HG02623 (cell line): Measurements from ENCODE around the gene SIK2.
"Not testable (repeated sequence)": the region's sequence is repeated elsewhere in the genome, so short reads cannot be mapped to it uniquely, and the experiment has no call there.

Experiments
- ATAC-seq: cut with Tn5 transposase; IDR thresholded peaks from one replicate; pipeline ENCODE4 v1.9.1; 2021; ENCODE audit warnings: moderate library complexity; ENCODE audit not compliant: unreplicated experiment

The SIK2 gene

GRCh38 chr11:111654601-111655000, 52.4 kb downstream of the SIK2 start:
- ATAC-seq: no peak

GRCh38 chr11:111655924-111656323, 53.7 kb downstream of the SIK2 start:
- no peak for ATAC-seq

GRCh38 chr11:111657905-111658304, 55.7 kb downstream of the SIK2 start:
- not testable (repeated sequence) for ATAC-seq

- not testable (repeated sequence) for ATAC-seq
Observed at GRCh38 chr11:111658493-111658892, 56.2 kb downstream of the SIK2 start.

GRCh38 chr11:111659201-111660115, 57.2 kb downstream of the SIK2 start:
- no peak for ATAC-seq

GRCh38 chr11:111660822-111661221, 58.6 kb downstream of the SIK2 start:
- ATAC-seq: no peak

- no peak for ATAC-seq
Observed at GRCh38 chr11:111663820-111664219, 61.6 kb downstream of the SIK2 start.

GRCh38 chr11:111665777-111666176, 63.5 kb downstream of the SIK2 start:
- ATAC-seq: no peak

GRCh38 chr11:111668980-111669379, 66.7 kb downstream of the SIK2 start:
- ATAC-seq: no peak

GRCh38 chr11:111671383-111671782, 69.1 kb downstream of the SIK2 start:
- ATAC-seq: no peak

GRCh38 chr11:111672949-111673348, 70.7 kb downstream of the SIK2 start:
- ATAC-seq: no peak

GRCh38 chr11:111674941-111675340, 72.7 kb downstream of the SIK2 start:
- no peak for ATAC-seq

- no peak for ATAC-seq
Observed at GRCh38 chr11:111675891-111676290, 73.6 kb downstream of the SIK2 start.

GRCh38 chr11:111676878-111677585, 74.8 kb downstream of the SIK2 start:
- ATAC-seq: no peak

- no peak for ATAC-seq
Observed at GRCh38 chr11:111680486-111681175, 78.4 kb downstream of the SIK2 start.

GRCh38 chr11:111683806-111684205, 81.6 kb downstream of the SIK2 start:
- no peak for ATAC-seq

- ATAC-seq: no peak
Observed at GRCh38 chr11:111684251-111684650, 82.0 kb downstream of the SIK2 start.

- ATAC-seq: no peak
Observed at GRCh38 chr11:111688013-111688412, 85.8 kb downstream of the SIK2 start.

- ATAC-seq: no peak
Observed at GRCh38 chr11:111691176-111691575, 88.9 kb downstream of the SIK2 start.

- ATAC-seq: no peak
Observed at GRCh38 chr11:111691741-111692140, 89.5 kb downstream of the SIK2 start.

GRCh38 chr11:111693224-111693937, 91.1 kb downstream of the SIK2 start:
- ATAC-seq: no peak
